Stimulated activated CD4-positive, alpha-beta T cell treated with anti-CD3 and anti-CD28 coated beads, Interleukin-1b, Interleukin-23, amount 100 ng/mL, for 48 hours (primary cell): ENCODE measurements around the gene TPK1.

Source experiments
- DNase-seq: peaks from one replicate; pipeline ENCODE4 v3.0.0-alpha.2; 2020

The TPK1 gene

DNA sequence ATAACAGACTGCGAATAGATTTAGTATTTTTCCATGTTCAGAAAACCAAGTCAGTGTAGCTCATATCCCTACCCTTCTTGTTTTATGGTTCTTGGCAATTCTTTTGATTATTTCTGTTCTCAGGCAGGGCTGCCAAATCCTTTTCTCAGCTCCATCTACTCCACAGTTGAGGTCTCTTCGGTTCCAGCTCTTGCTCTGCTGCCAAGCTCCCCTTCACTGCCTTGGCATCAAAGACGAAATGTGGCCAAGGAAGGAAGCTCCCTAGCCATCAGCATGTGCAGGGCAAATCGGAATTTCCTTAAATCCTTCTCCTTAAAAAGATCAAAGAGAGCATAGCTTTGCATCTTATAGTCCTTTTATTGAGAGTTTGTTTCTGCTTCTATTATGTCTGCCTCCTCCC, 315.9 kb downstream of the TPK1 start:
- DNase-seq: no peak

DNA sequence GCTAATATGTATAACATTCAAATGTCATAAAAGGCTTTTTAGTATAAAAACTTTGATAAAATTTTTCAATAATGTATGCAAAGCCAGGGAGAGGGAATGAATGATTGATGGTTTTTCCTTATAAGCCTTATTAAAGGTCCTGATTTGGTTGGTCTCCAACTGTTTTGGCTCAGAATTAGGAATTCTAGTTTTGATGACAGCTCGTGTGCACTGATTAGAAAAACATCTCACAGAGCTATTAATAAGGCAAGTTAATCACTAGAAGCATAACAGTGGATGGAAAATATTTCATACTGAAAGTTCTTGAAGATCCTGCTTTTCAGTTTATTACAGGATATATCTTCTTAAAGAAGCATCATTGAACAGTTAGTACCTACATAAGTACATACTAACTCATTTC, 317.5 kb downstream of the TPK1 start:
- no peak for DNase-seq

DNA sequence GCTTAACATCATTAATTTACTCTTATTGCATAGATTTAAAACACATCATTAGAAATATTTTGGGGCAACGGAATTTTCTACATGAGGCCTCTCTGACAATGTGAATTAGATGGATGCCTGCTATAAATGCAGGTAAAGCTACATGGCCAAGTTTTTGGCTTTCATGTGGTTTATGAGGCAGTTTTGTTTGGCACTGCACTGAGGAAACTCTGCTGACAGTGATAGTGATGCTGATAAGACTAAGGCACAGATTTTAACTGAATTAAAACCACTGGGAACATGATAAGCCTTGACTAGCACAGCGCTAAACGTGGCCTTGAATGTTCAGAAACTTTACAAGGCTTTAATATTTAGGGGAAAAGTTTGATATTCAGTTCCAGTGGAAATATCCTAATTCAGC, 318.1 kb downstream of the TPK1 start:
- DNase-seq: no peak

DNA sequence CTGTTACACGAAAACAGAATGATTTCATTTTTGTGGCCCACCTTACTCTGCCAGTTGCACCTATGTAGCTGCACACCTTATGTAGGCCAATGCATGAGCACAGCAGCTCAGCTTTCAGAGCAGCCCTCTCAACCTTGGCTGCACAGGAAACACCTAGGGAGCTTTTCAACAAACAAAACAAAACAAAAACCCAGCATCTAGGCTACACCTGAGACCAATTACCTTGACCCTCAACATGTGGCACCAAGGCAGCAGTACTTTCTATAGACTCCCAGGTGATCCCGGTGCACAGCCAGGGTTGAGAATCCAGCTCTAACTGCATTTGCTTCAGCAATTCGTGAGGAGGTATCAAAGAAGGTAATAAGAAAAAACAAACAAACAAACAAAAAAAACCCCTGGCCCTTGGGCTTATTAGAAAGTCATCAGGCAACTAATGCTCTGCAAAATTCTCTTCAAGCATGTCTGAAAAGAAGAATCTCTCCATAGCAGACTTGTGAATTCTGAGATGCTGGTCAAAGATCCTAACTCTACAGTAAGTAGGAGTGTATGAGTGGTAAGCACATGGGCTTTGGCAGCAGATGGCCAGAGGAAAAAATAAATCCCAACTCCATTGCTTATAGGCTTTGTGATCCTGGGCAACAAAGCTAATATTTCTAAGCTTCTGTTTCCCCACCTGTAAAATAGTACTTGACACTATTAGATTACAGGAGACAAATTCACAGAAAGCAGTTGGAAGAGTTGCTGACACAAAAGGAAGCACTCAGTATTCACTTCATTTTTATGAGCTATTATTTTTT, 318.9 kb downstream of the TPK1 start:
- no peak for DNase-seq

DNA sequence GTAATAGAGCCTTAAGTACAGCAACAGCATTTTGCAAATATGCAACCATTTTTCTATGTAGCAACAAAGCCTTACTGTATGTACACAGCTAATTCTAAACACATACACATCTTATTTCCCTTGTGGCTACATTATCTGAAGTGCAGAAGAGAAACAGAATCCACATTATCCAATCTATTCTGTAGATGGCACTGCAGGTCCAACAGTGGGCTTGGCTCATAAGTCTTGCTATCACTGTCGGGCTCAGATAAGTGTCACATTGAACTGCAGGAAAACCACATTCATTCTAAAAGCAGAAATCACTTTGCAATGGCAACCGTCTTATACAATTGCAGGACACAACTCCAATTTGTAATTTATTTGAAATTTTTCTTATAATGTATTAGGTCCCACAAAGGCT, 322.5 kb downstream of the TPK1 start:
- no peak for DNase-seq

DNA sequence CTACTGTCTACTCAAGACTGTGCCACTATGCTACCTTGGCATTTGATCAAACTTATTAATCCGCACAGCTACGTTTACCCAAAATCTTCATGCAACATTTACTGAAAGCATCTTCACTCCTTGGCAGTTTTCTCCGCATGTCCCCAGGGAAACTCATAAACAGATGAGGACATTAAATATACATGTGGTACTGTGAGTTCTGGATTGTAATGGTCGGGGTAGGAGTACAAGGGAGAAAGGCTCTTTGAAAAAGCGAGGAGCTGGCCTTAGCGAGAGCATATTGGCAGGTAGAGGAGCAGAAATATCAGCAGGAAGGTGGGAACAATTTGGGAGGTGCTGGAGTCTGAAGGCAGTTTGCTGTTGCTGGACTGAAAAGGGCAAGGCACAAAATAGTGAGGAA, 325.2 kb downstream of the TPK1 start:
- DNase-seq: no peak

DNA sequence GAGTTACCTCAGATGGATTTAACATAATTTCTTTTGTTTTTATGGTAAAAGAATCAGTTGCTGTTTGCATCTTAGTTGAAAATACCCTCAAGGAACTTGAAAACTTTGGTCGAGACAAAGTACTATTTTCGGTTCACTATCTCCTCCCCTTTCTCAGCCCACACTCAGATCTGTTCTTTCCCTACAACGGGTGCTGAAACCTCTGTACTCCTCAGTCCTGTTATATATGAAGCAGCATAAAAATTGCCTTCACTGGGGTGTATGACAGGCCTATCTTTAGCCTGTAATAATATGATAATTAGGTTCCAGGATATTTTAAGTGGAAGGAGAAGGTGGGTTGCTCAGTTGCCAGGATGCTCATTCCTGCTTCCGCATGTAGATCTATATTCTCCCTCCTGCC, 327.2 kb downstream of the TPK1 start:
- DNase-seq: no peak

DNA sequence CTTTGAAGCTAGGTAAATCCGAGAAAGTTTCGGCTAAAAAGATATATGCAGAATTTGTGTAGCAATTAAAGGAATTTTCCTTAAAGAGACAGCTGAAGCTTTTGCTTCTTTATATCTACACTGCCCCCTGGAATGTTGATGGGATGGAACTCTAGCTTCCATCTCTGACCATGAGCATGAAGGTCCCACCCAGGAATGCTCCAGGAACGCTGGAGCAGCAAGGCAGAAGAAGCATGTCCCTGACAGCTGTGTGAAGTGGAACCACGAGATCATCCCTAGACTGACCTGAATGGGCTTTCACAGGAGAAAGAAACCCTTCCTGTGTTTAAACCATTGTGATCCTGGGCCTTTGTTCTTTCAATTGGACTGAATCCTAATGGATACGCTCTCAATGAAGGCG, 332.6 kb downstream of the TPK1 start:
- DNase-seq: no peak

DNA sequence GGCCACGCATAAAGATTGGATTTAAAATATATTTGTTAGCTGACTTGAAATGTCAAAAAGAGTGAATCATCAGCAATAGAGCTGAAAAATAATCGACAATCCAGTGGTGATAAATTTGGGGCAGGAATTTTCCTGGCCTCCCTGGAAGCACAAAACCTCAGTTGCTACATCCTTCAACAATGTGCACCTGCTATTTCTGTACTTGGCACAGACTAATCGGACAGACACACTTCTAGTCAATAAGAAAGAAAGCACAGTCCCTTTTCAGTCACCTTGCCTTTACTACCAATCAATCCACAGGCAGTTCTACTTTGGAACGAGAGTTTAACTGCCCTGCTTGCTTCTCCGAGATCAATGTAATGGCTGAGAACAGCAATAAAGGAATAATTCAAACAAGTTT, 335.6 kb downstream of the TPK1 start:
- DNase-seq: no peak

DNA sequence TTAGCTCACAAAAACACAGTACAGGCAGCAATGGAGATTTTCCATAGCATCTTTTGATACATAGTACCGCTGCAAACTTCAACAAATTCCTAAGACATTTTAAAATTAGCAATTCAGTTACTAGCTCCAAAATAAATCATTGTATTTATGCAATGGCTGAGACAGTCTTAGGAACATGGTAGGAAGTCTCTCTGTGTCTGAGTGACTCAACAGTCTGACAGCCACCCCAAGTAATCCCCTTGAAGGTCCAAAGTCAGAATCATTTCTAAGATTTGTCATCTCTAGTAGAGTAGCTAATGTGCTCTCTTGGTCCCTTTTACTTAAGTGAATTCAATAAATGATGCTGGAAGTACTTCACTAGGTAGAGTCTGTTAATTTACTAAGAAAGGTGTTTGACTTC, 338.6 kb downstream of the TPK1 start:
- DNase-seq: no peak

DNA sequence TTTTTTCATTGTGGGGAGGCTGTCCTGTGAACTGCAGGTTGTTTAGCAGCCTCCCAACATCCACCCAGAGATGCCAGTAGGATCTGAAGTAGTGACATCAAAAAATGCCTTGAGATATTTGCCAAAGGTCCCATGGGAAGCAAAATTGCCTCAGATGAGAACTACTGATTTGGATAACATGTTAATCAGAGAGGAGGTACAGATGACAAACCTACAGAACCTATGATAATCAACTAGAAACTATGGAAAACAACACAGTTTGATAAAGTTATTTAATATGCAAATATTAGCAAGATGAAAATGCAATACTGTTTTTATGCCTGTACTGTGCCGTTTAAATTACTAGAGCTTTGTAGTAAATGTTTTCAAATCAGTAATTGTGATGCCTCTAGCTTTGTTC, 341.5 kb downstream of the TPK1 start:
- no peak for DNase-seq

DNA sequence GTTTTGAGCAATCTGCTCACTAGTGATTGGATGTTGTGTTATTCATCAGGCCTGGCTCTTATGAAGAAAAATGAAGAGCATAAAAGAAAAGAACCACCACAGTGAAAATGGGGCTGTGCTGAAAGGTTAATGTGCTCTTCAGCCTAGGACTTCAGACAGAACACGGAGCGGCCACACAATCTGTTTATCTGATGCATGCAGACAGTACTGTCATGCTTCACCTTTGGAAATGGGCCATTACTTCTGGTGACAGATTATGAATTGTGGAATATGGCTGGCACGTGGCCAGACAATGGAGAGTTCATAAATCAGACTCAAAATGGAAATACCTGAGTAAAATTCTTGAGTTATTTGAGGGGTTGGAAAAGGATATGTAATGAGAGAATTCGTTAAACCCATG, 346.3 kb downstream of the TPK1 start:
- no peak for DNase-seq

DNA sequence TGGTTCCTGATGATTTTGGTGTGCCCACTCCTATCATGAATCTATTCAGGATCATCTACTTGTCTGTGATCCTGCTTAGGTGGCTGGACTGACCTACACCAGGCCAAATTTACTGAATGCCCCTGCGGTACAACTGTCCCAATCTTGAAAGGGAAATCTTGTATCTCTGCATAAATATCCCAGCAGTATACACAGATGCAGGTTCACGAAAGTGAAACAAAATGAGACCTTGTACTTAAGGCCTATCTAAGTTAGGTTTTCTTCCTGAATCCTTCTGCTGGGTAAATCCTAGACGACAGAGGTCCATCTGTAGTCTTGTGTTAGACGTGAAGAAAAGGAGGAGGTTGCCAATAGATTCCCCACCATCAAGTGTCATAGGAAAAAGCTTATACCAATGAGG, 346.9 kb downstream of the TPK1 start:
- DNase-seq: no peak

DNA sequence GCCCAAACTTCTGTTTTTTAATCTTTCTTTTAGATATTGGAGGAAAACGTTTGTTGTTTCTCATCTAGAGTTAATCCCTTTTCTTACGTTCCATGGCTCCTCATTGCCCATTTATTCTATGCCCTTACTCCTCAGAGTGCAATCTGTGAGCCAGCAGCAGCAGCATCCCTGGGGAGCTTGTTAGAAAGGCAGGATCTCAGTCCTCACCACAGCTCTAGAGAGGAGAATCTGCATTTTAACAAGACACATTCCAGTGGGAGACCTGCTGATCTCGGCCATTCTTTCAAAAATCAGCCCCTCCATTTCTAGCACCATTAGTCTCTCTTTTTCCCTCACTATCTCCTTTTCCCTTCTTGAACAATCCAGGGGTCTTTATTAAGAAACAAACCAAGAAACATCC, 348.0 kb downstream of the TPK1 start:
- no peak for DNase-seq

DNA sequence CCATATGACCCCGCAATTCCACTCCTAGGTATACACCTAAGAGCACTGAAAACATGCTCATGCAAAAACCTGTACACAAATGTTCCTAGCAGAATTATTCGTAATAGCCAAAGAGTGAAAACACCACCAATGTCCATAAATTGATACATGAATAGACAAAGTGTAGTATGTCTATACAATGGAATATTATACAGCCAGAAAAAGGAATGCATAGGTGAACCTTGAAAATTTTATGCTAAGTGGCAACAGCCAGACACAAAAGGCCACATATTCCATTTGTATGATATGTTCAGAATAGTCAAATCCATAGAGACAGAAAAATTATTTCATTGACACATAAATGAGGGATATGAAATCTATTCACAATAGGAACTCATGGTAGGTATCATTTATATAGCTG, 351.4 kb downstream of the TPK1 start:
- DNase-seq: no peak

DNA sequence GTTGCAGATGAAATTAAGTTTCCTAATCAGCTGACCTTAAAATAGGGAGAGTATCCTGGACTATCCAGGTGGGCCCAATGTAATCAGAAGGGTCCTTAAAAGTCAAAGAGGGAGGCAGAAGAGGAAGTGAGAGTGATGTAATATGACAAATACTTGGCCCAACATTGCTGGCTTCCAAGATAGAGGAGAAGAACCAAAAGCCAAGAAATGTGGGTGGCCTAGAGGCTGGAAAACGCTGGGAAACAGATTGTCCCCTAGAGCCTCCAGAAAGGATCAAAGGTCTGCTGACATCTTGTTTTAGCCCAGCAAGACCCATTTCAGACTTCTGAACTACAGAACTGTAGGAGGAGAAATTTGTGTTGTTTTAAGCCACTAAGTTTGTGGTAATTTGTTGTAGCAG, 352.7 kb downstream of the TPK1 start:
- DNase-seq: no peak

DNA sequence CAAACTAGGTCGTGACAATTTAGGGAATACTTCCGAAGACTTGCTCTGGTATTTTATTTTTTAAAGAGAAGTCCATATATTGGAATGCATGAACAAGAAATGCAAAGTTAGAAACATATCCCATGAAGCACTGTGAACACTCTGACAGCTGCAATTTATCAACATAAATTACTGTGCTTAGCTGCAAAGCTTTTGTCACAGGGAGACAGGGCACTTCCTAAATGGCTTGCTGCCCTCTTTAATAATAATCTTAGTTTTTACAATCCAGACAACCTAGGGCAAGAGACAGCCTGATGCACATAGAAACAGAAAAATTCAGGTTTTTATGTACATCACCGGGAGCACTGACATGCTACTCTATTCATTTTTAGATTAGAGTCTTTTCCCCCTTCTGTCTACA, 354.0 kb downstream of the TPK1 start:
- no peak for DNase-seq

DNA sequence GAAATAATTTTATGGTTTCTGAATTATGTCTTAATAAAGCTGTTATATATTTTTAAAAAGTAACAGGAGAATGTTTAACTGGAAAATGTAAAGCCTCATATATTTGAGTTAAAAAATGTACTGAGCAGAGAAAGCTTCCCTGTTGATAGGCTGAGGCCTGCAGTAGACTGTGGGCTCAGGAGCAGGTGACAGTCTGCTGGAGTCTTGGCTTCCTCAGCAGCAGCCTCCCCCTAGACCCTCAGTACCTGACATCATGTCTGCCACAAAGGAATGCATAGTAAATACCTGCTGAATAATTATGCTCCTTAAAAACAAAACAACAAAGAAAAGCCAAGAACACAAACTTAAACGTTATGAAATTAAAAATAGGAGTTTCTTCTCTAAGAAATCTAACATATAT, 358.5 kb downstream of the TPK1 start:
- no peak for DNase-seq

DNA sequence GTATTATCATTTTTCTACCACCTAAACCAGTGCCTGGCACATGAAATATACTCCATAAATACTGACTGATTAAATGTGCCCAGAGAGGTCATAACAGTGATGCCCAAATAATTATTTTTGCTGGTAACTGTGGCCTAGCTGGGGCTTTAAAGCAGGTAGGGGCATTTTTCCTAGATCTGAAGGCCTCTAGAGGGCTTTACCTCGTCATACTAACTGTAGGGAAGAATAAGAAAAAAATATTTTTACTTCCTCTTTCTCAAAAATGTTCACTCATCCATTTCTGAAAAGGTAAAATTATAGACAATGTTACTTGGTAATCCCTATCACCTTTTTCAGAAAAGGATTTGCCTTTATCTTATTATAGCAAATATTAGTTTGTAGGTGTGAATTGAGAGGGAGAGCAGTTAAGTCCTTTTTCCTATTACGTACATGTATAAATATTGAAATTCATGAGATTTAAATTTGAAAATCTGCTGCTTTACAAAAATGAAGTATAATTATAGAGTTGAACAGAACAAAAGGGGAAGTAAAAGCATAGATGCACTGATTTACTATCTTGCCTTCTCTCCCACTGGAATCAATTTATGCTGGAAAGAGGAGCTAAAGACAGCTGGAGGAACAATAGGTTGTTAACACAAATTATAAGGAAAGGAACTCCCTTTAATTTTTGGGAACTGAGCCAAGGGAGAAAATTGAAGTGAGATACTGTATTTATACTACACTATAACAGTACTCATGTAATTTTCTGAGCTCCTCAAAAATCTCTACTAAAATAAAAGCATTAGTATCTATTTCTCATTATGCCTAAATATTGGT, 360.8 kb downstream of the TPK1 start:
- DNase-seq: no peak

DNA sequence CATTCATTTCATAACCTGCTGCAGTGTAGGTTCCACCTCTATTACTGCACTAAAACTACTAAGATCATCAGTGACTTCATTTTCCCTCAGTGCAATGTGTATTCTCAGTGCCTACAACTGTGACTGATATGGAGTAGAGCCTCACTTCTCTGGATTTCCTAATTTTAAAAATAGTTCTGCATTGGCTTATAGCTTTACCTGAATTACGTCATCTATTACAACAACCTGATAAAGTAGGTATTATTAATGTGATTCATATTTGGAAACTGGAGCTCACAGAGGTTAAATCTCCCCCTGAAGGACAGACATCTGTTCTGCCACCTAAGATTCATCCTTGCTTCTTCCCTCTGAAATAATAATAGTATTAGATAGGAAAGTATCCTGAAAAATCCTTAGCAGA, 361.5 kb downstream of the TPK1 start:
- DNase-seq: no peak

DNA sequence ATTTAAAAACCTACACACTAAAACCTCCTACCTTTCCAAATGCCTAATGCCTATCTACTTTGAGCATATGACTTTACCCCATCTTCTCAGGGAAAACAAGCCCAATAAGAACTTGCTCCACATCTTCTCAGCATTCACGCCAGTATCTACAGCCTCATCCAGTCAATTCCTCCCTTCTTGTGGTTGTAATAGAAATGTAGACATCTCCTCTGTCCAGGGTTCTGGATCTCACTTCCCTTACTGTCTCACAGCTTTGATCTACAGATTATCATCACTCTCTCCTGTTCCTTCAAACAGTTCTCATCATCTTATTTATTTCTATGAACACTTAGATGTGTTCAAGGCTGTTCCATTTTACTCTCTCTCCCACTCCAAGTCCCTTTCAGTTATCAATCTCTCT, 361.9 kb downstream of the TPK1 start:
- DNase-seq: no peak

DNA sequence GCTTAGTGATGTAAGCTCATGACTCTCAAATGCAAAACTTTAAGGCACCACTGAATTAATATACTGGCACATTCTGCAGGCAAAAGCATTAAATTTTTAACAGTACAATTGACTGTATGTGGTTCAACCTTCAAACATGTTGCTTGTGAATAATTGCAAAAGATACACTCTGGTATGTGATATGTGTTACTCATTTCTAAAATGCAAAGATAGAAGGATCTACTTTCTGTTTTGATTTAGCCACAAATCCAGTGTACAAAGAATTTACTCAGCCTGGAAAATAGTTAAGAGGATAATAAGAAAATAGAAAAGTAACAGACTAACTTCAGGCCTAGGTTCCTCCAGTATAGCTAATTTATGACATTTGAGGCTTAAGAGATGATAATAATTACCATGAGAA, 365.8 kb downstream of the TPK1 start:
- DNase-seq: no peak

DNA sequence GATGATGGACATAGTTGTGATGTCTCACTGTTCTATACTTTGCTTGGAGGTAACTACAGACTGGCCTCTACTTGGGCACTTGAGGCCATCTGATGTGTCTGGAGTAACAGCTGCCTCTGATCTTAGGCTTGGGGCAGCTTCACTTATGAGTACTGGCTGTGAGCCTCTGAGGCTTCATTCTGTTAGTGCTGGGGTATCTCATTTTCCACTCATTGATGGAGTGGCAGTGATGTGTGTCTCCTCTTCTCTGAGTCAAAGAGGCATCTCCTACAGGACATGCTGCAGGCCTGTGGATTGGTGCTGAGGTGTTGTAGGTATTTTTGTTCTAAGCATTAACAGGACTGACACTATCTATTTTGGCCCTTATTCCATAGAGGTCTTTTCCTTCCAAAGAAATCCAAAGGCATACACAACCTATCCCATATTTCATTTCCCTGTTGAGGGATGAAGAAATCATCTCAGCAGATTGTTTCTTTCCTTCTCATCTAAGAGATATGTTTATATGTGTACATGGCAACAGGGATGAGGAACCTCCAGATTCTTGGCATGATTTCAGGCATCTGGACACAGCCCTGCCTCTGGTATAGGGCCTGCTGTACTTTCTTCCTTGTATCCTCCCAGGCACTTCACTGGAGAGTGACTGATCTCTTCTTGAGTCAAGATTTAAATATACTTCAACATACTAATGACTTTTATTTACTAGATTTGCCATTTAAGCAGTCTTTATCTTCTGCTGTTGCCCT, 366.7 kb downstream of the TPK1 start:
- DNase-seq: no peak

DNA sequence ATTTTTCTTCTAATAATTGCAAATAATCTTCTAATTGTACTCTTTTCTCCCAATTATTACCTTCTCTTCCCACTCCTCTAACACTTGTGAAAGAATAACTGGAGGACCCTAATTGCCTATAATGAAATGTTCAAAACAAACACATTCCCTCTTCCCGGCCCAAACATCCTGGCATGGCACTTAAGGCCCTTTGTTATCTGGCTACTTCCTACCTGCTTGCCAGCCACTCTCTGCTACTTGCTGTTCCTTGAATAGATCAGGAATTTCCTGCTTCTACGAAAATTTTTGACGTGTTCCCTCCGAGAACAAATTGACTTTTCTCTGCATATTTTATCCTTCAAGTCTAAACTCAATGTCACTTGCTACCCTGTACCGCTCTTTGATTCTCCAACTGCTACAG, 376.2 kb downstream of the TPK1 start:
- DNase-seq: no peak
